ENCODE results near the gene SH3BGRL3. TPM values are rescaled to one million over a fixed set of nuclear protein-coding genes. Genes with fewer than 3 reads are reported as not detected.
"Not testable (repeated sequence)": the region's sequence is repeated elsewhere in the genome, so short reads cannot be mapped to it uniquely, and the experiment has no call there.

SH3BGRL3 gene
- total RNA-seq, 1 experiment from 2014 or later: 314 TPM

DNA sequence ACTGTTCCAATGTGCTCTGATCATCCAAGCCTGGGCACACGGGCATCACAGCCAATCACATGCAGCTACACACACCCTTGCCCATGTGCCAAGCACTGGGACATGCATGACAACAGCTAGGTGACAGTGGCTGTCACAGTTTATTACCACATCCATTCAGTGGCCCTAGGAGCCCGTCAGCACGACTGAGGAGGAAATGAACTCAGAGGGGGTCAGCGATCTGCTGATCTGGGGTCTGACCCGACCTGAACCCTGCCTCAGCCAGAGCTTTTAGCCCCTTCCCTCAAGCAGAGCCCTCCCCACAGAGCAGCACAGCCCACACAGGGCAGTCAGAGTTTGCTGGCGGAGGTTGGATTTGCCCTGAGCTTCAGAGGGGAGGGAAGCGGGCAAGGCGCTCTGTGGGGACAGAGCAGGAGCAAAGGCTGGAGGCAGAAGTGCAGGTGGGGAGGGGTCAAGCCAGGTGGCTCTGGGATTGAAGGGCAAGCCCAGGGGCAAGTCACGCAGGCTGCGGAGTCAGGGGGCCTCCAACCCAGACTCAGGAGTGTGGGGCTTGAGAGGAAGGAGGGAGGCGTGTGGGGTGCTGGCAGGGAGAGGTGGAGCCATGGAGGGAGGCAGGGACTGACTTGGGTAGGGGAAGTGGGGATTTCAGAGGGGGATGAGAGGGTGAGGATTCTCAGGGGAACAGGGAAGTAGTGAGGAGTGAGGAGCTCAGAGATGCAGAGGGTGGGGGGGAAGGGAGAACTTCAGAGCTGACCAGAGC, 10.4 kb downstream of the SH3BGRL3 start:
- no peak for DNase-seq (ENCODE audit: low read depth)

- no peak for DNase-seq (ENCODE audit: low read depth)
Measured at GRCh38 chr1:26290882-26291261, 11.0 kb downstream of the SH3BGRL3 start.

GRCh38 chr1:26291433-26291832, 11.5 kb downstream of the SH3BGRL3 start:
- no peak for DNase-seq (ENCODE audit: low read depth)

DNA sequence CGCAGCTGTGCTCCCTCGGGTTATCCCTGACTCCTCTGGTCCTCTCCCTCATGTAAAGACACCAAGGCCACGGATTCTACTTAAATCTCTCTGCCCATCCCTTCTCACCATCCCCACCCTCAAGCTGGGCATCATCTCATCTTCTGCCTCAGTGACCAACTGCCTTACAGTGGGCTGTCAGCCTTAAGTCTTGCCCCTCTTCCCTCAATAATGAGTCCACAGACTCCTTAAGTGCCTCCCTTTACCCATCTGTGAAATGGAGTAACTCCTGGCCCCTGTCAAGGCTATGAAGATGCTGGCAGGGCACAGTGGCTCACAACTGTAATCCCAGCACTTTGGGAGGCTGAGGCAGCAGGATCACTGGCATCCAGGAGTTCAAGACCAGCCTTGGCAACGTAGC, 12.1 kb downstream of the SH3BGRL3 start:
- no peak for DNase-seq (ENCODE audit: low read depth)

DNA sequence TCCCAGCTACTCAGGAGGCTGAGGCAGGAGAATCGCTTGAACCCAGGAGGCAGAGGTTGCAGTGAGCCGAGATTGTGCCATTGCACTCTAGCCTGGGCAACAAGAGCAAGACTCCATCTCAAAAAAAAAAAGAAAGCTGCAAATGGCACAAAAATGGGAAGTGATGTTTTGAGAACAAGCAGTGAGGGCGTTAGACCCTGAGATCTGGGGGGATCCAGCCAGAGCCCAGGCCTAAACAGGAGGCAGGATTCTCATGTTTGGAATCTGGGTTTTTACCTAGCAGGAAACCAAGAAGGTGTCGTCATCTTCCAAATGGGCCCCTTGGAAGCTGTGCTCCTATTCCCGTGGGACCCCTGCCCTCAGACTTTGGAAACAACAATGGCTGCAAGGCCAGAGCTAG, 12.8 kb downstream of the SH3BGRL3 start:
- DNase-seq (ENCODE audit: low read depth): not testable (repeated sequence)

- no peak for DNase-seq (ENCODE audit: low read depth)
Measured at GRCh38 chr1:26293911-26294463, 14.1 kb downstream of the SH3BGRL3 start.

GRCh38 chr1:26295194-26296138, 15.6 kb downstream of the SH3BGRL3 start:
- no peak for DNase-seq (ENCODE audit: low read depth)

DNA sequence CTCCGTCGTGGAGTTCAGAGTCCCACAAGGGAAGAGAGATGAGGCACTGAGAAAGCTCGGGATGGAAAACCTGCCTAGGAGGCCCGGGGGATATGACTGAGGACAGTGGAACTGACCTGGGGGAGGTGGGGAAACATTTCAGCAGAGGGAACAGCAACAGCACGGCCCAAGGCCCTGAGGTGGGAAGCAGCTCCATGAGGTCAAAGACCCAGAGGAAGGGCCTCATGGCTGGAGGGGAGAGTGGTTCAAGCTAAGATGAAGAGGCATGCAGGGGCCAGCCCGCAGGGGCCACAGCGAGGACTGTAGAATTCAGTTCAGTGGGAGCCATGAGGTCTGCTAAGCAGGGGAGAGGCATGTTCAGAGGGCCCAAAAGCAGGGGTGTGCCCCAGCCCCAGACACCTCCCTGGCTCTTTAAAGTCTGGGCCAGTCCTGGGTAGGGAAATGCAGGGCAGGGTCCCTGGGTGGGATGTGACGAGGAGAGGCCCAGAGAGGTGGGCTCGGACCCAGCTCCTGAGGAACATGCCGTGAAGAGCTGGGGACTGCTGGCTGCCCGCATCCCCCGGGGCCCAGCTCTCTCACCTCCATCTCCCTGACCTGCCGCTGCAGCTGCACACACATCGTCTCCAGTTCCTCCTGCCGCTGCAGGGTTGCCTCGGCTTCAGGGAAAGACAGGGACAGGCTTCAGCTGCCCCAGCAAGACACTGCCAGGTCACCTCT, 16.6 kb downstream of the SH3BGRL3 start:
- DNase-seq (ENCODE audit: low read depth): no peak

DNA sequence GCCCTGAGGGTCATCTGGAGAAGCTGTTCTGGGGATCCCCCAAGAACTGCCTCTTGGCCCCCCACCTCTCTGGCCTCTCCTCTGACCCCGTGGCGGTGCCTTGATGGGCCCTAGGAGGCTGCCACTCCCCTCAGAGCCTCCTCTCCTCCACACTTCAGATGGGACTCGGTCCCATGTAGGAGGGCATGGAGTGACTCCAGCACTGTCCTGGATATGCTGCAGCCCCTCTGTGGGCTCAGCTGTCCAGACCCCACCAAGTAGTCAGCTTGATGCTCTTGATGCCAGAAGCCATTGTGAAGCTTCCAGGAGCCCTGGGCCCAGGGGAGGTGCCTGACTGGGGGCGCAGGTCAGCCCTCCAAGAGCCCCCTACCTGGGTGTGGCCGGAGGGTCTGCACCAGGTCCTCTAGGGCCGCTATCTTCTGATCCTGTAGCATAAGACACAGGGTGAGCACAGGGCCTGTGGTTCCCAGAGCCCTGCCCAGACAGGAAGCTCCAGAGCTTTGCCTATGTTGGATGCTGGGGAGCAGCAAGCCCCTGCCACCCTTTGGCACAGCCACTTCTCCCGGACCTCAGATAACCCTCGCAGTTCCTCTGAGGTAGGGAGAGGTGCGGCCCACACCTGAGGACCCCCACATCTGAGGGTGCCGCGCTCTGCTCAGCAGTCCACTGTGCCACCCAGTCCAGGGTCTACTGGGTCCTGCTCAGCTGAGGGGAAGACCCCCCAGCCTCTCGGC, 17.3 kb downstream of the SH3BGRL3 start:
- DNase-seq (ENCODE audit: low read depth): no peak

DNA sequence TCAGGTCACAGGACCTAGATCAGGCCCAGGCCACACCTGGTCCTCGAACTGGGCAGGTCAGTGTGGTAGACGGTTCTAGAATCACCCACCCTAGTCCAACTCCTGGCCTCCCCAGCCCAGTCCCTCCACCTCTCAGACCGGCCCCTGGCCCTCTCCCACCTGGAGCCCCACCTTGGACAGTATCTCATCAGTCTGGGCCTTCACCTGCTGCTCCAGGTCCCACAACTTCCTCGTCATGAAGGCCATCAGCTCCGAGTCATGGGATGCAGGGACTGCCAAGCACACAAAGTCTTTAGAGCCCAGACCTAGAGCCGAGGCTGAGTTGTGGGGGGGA, 17.9 kb downstream of the SH3BGRL3 start:
- no peak for DNase-seq (ENCODE audit: low read depth)

- no peak for DNase-seq (ENCODE audit: low read depth)
Measured at GRCh38 chr1:26300578-26301275, 20.8 kb downstream of the SH3BGRL3 start.

DNA sequence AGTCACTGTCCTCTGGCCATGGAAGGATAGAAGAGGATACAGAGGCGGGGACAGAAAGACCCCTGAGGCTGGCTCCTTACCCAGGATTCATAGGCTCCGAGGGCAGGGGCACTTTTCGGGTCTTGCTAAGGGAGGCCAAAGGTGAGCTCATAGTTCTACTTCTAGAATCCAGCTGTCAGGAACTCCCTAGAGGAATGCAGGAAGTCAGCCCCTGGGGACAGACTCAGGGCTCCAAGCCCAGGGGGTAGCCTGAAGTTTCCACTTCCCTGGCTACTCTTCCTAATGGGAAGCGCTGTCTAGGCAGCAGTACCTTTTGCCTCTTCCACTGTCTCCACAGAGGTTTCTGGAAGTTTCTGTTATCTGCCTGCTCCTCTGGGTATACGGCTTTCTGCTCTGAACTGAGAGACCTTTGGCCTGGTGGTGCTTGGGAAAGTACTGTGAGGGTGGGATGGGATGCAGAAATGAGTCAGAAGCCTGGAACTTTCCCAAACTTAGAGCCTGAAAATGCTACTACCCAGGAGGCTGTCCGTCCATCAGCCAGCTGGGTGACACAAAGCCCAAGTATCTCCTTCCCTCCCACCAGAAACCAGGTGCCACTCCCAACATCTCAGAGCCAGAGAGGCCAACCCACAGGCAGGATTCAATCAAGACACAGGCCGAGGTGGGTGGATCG, 23.0 kb downstream of the SH3BGRL3 start:
- peak; percentile 81 for DNase-seq (ENCODE audit: low read depth)

DNA sequence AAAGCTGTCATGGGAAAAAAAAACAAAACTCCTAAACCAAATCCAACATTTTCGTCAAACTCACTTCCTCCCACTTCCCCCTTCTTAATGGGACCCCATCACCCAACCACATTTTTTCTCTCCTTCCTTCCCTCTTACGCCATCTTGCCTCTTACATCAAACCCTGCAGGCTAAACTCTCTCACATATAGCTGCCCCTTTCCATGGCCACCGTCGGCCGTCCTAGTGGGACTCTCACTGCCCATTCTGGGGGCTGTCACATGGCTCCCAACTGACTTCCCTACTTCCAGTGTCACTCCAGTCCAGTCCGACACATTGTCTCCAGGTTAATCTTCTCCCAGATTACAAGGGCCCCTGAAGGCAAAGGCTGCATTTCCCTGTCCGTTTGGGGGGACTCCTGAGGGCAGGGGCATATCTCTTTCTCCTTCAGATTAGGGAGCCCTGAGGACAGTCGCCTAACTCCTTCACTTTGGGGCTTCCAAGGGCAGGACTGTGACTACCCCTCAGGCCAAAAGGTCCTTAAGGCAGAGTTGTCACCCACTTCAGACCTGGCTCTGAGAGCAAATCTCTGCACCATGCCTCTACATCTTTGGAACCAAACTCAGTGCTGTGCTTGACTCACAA, 25.9 kb downstream of the SH3BGRL3 start:
- no peak for DNase-seq (ENCODE audit: low read depth)

- peak; percentile 93 for DNase-seq (ENCODE audit: low read depth)
Measured at GRCh38 chr1:26306290-26307229, 26.7 kb downstream of the SH3BGRL3 start, which contains the start of gene UBXN11. Gene UBXN11 (minus strand): TSS chr1:26306636. CDS start chr1:26302883, 3,753 bp downstream.

DNA sequence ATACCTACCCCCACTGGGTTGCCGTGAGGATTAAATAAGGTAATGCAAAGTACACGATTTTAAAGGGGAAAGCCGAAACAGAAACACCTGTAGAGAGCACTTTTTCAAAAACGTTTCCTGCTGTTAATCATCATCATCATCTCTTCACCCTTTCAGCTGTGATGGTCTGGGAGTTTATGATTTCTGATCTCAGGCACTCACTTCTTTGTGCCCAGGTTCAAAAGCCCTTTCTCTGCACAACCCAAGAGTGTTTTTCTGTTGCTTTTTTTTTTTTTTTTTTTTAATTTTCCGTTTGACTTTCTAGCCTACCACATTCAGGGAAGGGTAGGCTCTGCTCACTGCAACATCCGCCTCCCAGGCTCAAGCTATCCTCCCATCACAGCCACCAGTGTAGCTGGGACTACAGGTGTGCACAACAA, 27.5 kb downstream of the SH3BGRL3 start:
- no peak for DNase-seq (ENCODE audit: low read depth)

DNA sequence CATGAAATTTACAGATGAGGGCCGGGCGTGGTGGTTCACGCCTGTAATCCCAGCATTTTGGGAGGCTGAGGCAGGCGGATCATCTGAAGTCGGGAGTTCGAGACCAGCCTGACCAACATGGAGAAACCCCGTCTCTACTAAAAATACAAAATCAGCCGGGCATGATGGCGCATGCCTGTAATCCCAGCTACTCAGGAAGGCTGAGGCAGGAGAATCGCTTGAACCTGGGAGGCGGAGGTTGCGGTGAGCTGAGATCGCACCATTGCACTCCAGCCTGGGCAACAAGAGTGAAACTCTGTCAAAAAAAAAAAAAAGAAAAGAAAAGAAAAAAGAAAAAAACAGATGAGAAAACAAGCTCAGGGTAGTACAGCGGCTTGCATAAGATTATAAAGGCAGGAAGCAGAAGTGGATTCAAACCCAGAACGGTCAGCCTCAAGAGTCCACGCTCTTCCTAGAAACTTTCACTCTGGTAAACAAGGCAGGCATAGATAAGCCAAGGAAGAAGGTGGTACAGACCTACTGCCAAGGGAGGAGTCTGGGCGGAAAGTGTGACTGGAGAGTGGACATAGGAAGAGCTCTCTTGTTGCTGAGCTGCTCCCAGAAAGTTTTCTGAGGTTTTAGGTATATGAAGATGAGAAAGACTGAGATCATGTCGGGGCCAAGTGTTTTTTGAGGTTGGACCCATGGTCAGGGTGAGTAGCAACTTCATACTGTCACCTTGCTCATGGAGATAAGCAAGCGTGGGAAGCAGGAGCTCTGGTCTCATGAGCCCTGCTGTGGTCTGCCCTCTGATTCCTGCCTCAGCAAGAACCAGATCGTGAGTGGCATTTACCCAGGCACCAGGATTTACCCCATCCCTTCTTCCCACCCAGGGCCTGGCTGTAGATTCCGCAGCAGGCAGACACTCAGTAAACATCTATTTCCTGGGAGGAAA, 28.3 kb downstream of the SH3BGRL3 start:
- not testable (repeated sequence) for DNase-seq (ENCODE audit: low read depth)

DNA sequence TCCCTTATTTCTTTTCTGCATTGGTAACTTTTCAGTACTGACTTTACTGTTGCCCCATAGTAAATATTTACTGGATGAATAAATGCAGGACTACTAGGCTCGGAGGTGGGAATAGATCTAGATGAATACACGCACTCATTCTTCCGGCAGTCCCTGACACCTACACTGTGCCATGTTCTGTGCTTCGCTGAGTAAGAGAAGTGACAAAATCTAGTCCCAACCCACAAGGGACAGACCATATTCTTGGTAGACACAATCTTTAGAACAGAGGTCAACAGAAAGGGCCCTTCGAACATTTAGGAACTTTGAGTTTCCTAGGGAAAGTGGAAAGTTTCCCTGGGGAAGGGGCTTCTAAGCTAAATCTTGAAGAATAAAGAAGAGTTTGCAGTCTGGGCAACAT, 34.6 kb downstream of the SH3BGRL3 start:
- DNase-seq (ENCODE audit: low read depth): no peak
